GM19035 (cell line): ENCODE data around the gene KIF12.
A peak's percentile ranks its signal among the peaks of the same experiment; 100 is the strongest.

Experiments used
- ATAC-seq: cut with Tn5 transposase; IDR thresholded peaks from one replicate; pipeline ENCODE4 v1.9.1; 2021; ENCODE audit not compliant: unreplicated experiment

The KIF12 gene

GRCh38 chr9:114123031-114123977, 24.2 kb upstream of the KIF12 start:
- ATAC-seq, result no peak

DNA sequence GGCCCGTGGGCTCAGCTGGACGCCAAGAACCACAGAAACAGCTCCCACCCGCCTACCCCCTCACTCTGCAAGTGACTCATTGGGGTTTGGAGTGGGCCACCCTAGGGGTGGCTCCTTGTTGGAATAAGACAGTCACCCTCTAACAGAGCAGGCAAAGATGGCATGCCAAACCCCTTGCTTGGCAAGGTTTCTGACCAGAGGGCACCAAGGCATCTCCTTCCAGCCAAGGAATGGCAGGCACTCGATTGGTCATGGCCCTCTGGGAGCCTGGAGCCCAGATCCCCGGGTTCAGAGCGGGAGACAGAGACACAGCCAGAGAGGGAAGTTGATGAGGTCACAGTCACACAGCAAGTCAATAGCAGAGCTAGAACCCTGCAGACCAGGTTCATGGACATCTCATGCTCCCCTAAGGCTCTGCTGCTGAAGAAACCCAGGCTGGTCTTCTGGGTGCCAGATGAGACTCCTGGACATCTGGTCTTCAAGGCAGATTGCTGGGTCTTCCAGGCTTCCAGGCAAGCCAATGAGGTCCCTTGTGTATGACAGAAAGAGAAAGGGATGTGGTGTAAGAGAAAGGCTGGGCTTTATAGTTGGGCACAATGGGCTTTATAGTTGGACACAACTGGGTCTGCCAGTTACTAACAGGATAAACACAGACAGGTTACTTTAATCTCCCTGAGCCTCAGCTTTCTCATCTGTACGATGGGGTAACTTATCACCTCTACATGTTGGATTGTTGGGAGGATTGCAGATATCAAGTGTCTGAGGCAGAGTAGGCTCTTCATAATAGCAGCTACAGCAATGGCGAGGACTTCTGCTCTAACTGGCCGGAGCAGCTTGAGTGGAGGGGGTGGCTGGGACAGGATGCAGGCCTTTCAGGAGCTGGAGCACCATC, 23.3 kb upstream of the KIF12 start:
- ATAC-seq, result no peak

- ATAC-seq, result no peak
These were observed 22.4 kb upstream of the KIF12 start for GRCh38 chr9:114121227-114122135.

DNA sequence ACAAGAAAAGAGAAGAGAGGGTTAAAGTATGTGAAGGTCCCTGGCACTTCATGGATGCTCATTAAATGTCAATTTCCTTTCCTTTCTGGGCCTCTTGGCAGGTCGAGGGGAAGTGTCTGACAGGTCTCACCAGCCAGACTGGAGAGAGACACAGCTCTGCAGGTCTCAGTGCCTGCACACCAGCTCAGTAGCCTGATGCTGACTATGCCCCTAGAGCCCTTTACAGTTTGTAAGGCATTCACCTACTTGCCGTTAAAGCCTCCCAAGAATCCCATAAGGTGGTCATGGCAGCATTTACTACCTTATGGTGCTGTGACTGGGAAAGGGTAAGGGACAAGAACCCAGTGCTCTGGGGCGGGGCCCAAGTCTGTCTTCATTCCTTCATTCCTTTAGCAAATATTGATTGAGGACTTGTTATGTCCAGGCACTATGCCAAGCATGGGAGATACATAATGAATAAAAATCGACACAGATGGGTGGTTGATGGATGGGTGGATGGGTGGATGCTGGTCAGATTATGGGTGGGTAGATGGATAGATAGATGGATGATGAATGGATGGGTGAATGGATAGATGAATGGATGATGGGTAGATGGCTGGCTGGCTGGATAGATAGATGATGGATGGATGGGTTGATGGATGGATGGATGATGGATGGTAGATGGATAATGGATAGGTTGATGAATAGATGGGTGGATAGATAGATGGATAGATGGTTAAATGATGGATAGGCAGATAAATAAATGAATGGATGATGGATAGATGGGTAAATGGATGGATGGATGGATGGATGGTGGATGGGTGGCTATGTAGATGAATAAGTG, 21.3 kb upstream of the KIF12 start:
- no peak for ATAC-seq

GRCh38 chr9:114119242-114120191, 20.4 kb upstream of the KIF12 start:
- no peak for ATAC-seq

- no peak for ATAC-seq
These were observed 19.1 kb upstream of the KIF12 start for GRCh38 chr9:114117996-114118830.

DNA sequence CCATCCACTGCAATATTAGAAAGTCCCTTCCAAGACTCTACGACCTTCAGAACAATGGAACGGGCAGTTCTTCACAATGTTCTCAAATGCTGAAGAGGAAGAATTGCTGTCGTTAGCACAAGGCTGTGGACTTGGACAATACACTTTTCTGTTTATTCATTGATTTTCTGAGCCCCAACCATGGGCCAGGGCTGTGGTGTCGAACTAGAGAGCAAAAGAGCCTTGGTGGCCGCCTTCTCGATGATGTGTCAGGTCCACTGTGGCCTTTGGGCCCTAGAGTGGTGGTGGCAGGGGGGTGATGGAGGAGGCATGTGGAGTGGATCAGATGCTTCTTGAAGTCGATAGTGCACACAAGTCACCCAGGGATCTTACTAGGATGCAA, 18.5 kb upstream of the KIF12 start:
- no peak for ATAC-seq

GRCh38 chr9:114116126-114116747, 17.1 kb upstream of the KIF12 start:
- no peak for ATAC-seq

DNA sequence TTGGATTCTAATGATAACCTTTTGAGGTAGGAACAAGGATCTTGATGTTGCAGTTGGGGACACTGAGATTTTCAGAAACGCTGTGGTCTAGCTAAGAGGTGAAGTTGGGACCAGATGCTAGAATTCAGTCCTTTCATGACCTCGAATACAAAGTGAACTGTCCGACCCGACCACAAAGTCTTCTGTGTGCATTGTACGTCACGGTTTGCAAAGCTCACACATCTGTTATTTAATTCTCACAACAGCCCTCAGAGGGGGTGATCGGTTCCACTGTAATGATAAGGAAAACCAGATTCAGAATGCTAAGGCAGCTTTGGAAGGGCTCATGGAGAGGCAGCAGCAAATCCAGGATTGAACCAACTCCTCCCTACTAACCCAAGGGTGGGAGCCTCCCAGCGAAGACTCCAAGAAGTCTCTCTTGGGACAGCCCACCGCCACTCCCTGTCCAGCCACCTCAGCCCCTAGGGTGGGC, 16.6 kb upstream of the KIF12 start:
- ATAC-seq, result no peak

DNA sequence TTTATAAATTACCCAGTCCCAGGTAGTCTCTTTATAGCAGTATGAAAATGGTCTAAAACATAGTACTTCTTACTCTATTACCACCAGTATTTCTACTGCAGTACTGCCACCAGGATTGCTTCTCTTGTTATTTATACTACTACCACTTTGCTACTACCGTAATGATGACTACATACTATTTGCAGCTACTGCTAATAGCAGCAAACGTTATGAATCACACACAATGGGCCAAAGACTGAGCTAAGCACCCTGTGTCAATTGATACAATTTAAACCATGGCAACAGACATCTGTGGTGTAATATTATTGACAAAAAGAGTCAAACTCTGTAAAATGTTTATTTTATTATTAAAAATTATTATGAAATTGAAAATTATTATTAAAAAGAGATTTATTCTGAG, 15.3 kb upstream of the KIF12 start:
- ATAC-seq, result no peak

DNA sequence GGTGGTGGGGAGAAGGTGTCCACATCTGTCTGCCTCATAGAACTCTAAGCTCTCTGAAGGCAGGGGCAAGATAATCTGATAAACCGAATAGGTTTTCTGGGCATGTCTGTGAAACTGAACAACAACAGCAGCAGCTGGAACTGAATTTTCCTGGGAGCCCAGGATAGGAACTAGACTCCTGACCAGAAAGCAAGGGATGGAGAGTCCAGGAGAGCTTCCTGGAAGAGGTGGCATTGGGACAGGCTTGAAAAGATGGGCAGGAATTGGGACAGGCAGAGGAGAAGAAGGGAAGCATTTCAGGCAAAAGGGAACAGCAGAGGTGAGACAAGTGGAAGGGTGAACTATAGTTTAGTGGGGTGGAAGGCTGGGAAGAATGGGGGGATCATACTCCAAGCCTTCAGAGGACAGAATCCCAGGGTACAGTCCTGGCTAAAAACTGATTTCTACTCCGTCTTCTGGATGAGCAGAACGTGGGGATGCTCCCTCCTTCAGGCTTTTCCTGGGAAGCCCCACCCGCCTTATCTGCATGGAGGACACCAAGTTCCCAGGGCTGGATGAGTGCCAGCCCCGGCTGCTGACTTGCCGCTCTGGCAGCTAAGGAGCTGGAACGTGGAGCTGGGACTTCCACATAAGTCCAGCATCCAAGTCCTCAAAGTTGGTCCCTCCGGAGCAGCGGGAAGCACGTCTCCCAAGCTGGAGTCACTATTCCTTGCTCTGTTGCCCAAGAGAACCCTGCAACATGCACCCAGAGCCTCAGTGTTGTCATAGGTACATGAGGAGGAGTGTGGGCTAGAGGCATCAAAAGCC, 13.9 kb upstream of the KIF12 start:
- ATAC-seq, result no peak

DNA sequence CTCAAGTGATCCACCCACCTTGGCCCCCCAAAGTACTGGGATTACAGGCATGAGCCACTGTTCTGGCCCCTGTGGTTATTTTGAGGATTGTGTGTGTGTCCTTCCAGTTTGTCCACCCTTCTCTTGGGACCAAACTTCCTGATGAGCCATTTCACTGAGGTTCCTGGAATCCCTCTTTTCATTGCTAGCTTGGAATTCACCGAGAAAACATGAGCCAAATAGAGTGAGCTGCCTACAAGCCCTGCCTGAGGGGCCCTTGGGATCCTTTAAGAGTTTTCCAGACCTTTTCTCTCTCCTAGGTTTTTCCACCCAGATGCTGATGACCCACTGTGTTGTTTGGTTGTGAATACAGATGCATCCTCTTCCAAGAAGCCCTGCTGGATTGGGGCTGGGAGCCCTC, 13.2 kb upstream of the KIF12 start:
- no peak for ATAC-seq

GRCh38 chr9:114110180-114110579, 11.1 kb upstream of the KIF12 start:
- ATAC-seq, result no peak

DNA sequence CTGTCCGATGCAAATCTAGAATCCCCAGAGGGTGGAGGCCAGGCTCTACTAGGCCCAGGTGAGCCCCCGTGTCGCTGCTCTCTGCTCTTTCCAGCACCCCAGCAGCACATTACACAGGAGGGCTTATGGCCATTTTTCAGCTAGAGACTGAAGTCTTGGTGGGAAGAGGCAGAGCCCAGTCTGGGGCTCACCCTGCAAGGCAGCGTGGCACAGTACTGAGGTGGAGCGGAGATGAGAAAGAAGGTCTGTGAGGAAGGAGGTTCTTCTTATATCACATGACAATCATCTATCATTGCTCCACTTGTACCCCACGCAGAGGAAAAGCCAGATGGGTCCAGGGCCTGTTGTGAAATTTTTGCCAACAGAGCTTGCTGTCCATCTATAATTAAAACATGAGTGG, 10.0 kb upstream of the KIF12 start:
- no peak for ATAC-seq

GRCh38 chr9:114108016-114108833, 9.1 kb upstream of the KIF12 start:
- peak; percentile 59 for ATAC-seq
